B cell (primary cell): ENCODE measurements around the gene SMCO1. TPM values are rescaled to one million over a fixed set of nuclear protein-coding genes. Genes with fewer than 3 reads are reported as not detected.

Experiments
- ATAC-seq: fragments of 200-7000 bp; cut with Tn5 transposase; one replicate; pipeline ENCODE4 v1.10.0; 2021; ENCODE audit warnings: low read depth, mild to moderate bottlenecking, moderate number of reproducible peaks, moderate library complexity
- CTCF ChIA-PET: fragments of 350-600 bp; sonication (Branson Sonifier 250); formaldehyde crosslinking; loops from one replicate; lab custom pipeline; 2021; ENCODE audit warnings: antibody characterized with exemption, inconsistent platforms; lab: Charles Lee
- POLR2A ChIA-PET: fragments of 350-600 bp; sonication (Branson Sonifier 250); formaldehyde crosslinking; loops from one replicate; lab custom pipeline; 2021; ENCODE audit warnings: antibody characterized with exemption; lab: Charles Lee
- DNase-seq: peaks from one replicate; pipeline ENCODE4 v3.0.0; 2013
- H2AFZ ChIP-seq: 2 replicates; pipeline ENCODE4 v1.6.1; 2012; ENCODE audit warnings: mild to moderate bottlenecking, low read depth, low read length; ENCODE audit not compliant: insufficient read depth, poor library complexity, severe bottlenecking
- H3K27ac ChIP-seq, 2 donors: 1 replicate in 1 of 2; 2 replicates in 1 of 2; pipeline ENCODE4 v1.5.1; 2012 to 2013; ENCODE audit warnings: low read length in 2 of 2, mild to moderate bottlenecking in 2 of 2, moderate library complexity in 1 of 2
- H3K27me3 ChIP-seq, 4 experiments: fragments of 200-600 bp in 1 of 4; sonication (generic) in 1 of 4; replicated peaks in 1 of 4; 1 replicate in 2 of 4; 2 replicates in 2 of 4; pipeline versions ENCODE4 v1.6.1 to v1.7.0; 2013 to 2016; ENCODE audit warnings: low read length in 3 of 4, mild to moderate bottlenecking in 2 of 4, mixed read lengths in 1 of 4, moderate library complexity in 1 of 4; ENCODE audit not compliant: insufficient read depth in 4 of 4, control insufficient read depth in 3 of 4; ENCODE audit errors: control extremely low read depth in 1 of 4
- H3K36me3 ChIP-seq, 2 experiments: replicated peaks in 1 of 2; 1 replicate in 1 of 2; 2 replicates in 1 of 2; pipeline versions ENCODE4 v1.6.1 to v1.7.1; 2013; ENCODE audit warnings: low read length in 1 of 2; ENCODE audit not compliant: insufficient read depth in 2 of 2, control insufficient read depth in 1 of 2; ENCODE audit errors: control extremely low read depth in 1 of 2, extremely low read depth in 1 of 2
- H3K4me1 ChIP-seq, 2 donors: fragments of 200-600 bp in 1 of 2; sonication (generic) in 1 of 2; 1 replicate in 1 of 2; 2 replicates in 1 of 2; pipeline versions ENCODE4 v1.5.1 to v1.6.1; 2013 to 2017; ENCODE audit warnings: low read length in 2 of 2; ENCODE audit not compliant: control insufficient read depth in 2 of 2, insufficient read depth in 2 of 2
- H3K4me2 ChIP-seq: replicated peaks from 2 replicates; pipeline ENCODE3; 2012; ENCODE audit warnings: mild to moderate bottlenecking, low read depth, low read length; ENCODE audit not compliant: poor library complexity, severe bottlenecking
- H3K4me3 ChIP-seq, 5 experiments: fragments of 200-600 bp in 1 of 5; sonication (generic) in 1 of 5; 1 replicate in 3 of 5; 2 replicates in 2 of 5; pipeline versions ENCODE4 v1.5.1 to v1.7.0; 2011 to 2016; ENCODE audit warnings: low read length in 4 of 5, mild to moderate bottlenecking in 4 of 5, low read depth in 2 of 5, control low read depth in 1 of 5, moderate library complexity in 1 of 5; ENCODE audit not compliant: insufficient read depth in 1 of 5; ENCODE audit errors: control extremely low read depth in 1 of 5, extremely low read depth in 1 of 5
- H3K79me2 ChIP-seq: fragments of 200-600 bp; sonication (generic); one replicate; pipeline ENCODE4 v1.6.0; 2016; ENCODE audit warnings: low read length; ENCODE audit not compliant: control insufficient read depth, insufficient read depth
- H3K9ac ChIP-seq: fragments of 200-600 bp; sonication (generic); 2 replicates; pipeline ENCODE4 v1.6.1; 2017; ENCODE audit warnings: mild to moderate bottlenecking, low read length, moderate library complexity
- H3K9me3 ChIP-seq, 3 donors: one replicate each; pipeline versions ENCODE4 v1.6.1 to v1.7.1; 2013; ENCODE audit warnings: low read length in 2 of 3; ENCODE audit not compliant: control insufficient read depth in 2 of 3, insufficient read depth in 1 of 3; ENCODE audit errors: control extremely low read depth in 1 of 3
- H4K20me1 ChIP-seq: 2 replicates; pipeline ENCODE4 v1.6.0; 2012; ENCODE audit warnings: mild to moderate bottlenecking, low read length; ENCODE audit not compliant: insufficient read depth, control insufficient read depth, poor library complexity, severe bottlenecking
- H3K27ac Mint-ChIP-seq: one replicate; pipeline ENCODE4 v1.8.0; 2021; ENCODE audit warnings: mixed read lengths
- H3K27me3 Mint-ChIP-seq: one replicate; pipeline ENCODE4 v1.8.0; 2021; ENCODE audit warnings: mixed read lengths
- H3K4me1 Mint-ChIP-seq: one replicate; pipeline ENCODE4 v1.8.0; 2021; ENCODE audit warnings: mixed read lengths
- H3K4me3 Mint-ChIP-seq: one replicate; pipeline ENCODE4 v1.8.0; 2021; ENCODE audit warnings: mixed read lengths
- H3K9me3 Mint-ChIP-seq: one replicate; pipeline ENCODE4 v1.8.0; 2022; ENCODE audit warnings: mixed read lengths; ENCODE audit not compliant: insufficient read depth
- EZH2 ChIP-seq: IDR thresholded peaks from 2 replicates; pipeline ENCODE4 v1.6.1; 2012; ENCODE audit warnings: borderline replicate concordance, low read depth, mild to moderate bottlenecking, moderate library complexity, low read length; ENCODE audit not compliant: insufficient read depth, poor library complexity, severe bottlenecking
- WGBS: methylation state at CpG from one replicate; pipeline ENCODE4 v1.1.5; 2013; ENCODE audit warnings: missing lambda C conversion rate; ENCODE audit not compliant: insufficient coverage; 5-methylcytosine and 5-hydroxymethylcytosine counted together
- intact Hi-C: fragments of 100-400 bp; cut with micrococcal nuclease; formaldehyde crosslinking; loops from one replicate; pipeline ENCODE4 v1.10.0; 2022
- polyA plus RNA-seq: library from polyadenylated mRNA; depleted of rRNA; stranded (reverse); fragments of >200 nt; gene quantifications from 2 replicates; pipeline ENCODE4 v1.2.3, GENCODE V29; 2012
- total RNA-seq, 2 donors: library from RNA; stranded (reverse); fragments of 120-200 nt in 1 of 2; gene quantifications; 1 replicate in 1 of 2; 2 replicates in 1 of 2; pipeline versions ENCODE4 v1.2.3 to v1.2.4, GENCODE V29; 2013 to 2022
- TF ChIP-seq, protein P1 (sequence below): fragments of 200-600 bp; IDR thresholded peaks from one replicate; pipeline ENCODE4 v1.8.0; 2022; ENCODE audit warnings: antibody characterized with exemption, mild to moderate bottlenecking

Gene SMCO1
- total and polyA plus RNA-seq, 2 donors (not counting 1 experiment from before 2014, with no cell fraction given): not detected

DNA sequence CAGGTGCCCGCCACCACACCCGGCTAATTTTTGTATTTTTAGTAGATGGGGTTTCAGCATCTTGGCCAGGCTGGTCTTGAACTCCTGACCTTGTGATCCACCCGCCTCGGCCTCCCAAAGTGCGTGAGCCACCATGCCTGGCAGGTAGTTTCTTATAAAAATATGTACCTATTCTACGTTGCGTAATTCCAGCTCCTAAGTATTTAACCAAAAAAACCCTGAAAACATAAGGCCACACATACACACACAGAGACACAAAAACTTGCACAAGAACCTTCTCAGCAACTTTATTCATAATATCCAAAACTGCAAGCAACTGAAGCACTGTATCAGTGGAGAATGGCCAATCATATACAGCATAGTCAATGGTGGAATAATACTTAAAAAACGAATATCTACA lies 16.8 kb downstream of the SMCO1 start:
- no peaks in the 10 kb centered on the region for H3K9me3 Mint-ChIP-seq
- Histone ChIP-seq H3K36me3 (peaks cover 0 to 9% of the 10 kb centered on the region in 2 experiments), H3K9ac (no peak overlapping the region), H3K4me1 (peaks cover 16 to 24% of the 10 kb centered on the region in 2 donors), H3K9me3 (no peaks in the 10 kb centered on the region), H3K4me3 (no peak overlapping the region), H3K79me2 (peaks cover 99% of the 10 kb centered on the region), H4K20me1 (peaks cover 79% of the 10 kb centered on the region), H3K27ac (no peak overlapping the region), H3K27me3 (no peaks in the 10 kb centered on the region), H2AFZ (no peak overlapping the region), H3K4me2 (no peak overlapping the region)
- no peak for ATAC-seq
- H3K27ac Mint-ChIP-seq: no peak overlapping the region
- POLR2A ChIA-PET: no interaction called here
- whole genome bisulfite sequencing: 100% methylated on average over 1 of the region's 8 CpGs
- TF ChIP-seq EZH2: no peak
- TF ChIP-seq, protein P1, sequence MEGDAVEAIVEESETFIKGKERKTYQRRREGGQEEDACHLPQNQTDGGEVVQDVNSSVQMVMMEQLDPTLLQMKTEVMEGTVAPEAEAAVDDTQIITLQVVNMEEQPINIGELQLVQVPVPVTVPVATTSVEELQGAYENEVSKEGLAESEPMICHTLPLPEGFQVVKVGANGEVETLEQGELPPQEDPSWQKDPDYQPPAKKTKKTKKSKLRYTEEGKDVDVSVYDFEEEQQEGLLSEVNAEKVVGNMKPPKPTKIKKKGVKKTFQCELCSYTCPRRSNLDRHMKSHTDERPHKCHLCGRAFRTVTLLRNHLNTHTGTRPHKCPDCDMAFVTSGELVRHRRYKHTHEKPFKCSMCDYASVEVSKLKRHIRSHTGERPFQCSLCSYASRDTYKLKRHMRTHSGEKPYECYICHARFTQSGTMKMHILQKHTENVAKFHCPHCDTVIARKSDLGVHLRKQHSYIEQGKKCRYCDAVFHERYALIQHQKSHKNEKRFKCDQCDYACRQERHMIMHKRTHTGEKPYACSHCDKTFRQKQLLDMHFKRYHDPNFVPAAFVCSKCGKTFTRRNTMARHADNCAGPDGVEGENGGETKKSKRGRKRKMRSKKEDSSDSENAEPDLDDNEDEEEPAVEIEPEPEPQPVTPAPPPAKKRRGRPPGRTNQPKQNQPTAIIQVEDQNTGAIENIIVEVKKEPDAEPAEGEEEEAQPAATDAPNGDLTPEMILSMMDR: no peak
- intact Hi-C loops: no loop called here
- DNase-seq: no peak
- H3K4me1 Mint-ChIP-seq: peaks cover 48% of the 10 kb centered on the region
- no peak overlapping the region for H3K4me3 Mint-ChIP-seq
- CTCF ChIA-PET: no interaction called here
- no peaks in the 10 kb centered on the region for H3K27me3 Mint-ChIP-seq

DNA sequence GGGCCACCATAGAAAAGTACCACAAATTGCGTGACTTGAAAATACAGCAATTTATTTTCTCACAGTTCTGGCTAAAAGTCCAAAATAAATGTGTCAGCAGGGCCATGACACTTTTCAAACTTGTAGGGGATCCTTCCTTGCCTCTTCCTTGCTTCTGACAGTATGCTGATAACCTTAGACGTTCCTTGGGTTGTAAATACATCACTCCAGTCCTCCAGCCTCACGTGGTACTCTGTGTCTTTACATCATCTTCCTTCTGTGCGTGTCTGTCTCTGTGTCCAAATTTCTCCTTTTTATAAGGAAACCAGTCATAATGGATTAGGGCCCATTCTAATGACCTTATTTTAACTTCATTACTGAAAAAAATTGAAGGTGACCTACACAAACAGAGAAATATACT lies 19.0 kb downstream of the SMCO1 start:
- intact Hi-C loops: no loop called here
- H3K27me3 Mint-ChIP-seq: no peaks in the 10 kb centered on the region
- H3K9me3 Mint-ChIP-seq: no peaks in the 10 kb centered on the region
- H3K36me3 ChIP-seq: peaks cover 0 to 9% of the 10 kb centered on the region in 2 experiments
- H3K4me3 Mint-ChIP-seq: no peak overlapping the region
- no peaks in the 10 kb centered on the region for H3K9me3 ChIP-seq
- no peak overlapping the region for H2AFZ ChIP-seq
- ChIA-PET CTCF (no interaction called here), POLR2A (no interaction called here)
- no peak overlapping the region for H3K4me2 ChIP-seq
- peaks cover 88% of the 10 kb centered on the region for H4K20me1 ChIP-seq
- no peak overlapping the region for H3K27ac ChIP-seq
- no peak overlapping the region for H3K4me3 ChIP-seq
- H3K79me2 ChIP-seq: peaks cover 98% of the 10 kb centered on the region
- H3K27me3 ChIP-seq: no peaks in the 10 kb centered on the region
- no peak overlapping the region for H3K27ac Mint-ChIP-seq
- H3K4me1 Mint-ChIP-seq: peaks cover 39% of the 10 kb centered on the region
- DNase-seq: no peak
- H3K9ac ChIP-seq: no peak overlapping the region
- peaks cover 10 to 15% of the 10 kb centered on the region in 2 donors for H3K4me1 ChIP-seq
- no peak for ATAC-seq
- 93% methylated on average over 3 of the region's 4 CpGs for WGBS
- TF ChIP-seq, protein P1: no peak
- TF ChIP-seq EZH2: no peak
